Bone marrow (tissue), 2 donors: ENCODE results near the gene ATL2.
"Not testable (repeated sequence)": the region's sequence is repeated elsewhere in the genome, so short reads cannot be mapped to it uniquely, and the experiment has no call there.

Experiments
- DNase-seq, 2 donors: peaks; one replicate each; lab custom pipeline; 2025; lab: John Stamatoyannopoulos, UW

ATL2 gene

DNA sequence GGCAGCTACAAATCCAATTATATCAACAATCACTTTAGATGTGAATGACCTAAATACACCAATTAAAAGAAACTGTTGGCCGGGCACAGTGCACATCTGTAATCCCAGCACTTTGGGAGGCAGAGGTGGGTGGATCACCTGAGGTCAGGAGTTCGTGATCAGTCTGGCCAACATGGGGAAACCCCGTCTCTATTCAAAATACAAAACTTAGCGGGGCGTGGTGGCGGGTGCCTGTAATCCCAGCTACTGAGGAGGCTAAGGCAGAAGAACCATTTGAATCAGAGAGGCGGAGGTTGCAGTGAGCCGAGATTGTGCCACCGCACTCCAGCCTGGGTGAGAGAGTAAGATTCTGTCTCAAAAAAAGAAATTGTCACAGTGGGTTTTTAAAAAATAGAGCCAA is 49.5 kb downstream of the ATL2 start:
- no peak for DNase-seq

DNA sequence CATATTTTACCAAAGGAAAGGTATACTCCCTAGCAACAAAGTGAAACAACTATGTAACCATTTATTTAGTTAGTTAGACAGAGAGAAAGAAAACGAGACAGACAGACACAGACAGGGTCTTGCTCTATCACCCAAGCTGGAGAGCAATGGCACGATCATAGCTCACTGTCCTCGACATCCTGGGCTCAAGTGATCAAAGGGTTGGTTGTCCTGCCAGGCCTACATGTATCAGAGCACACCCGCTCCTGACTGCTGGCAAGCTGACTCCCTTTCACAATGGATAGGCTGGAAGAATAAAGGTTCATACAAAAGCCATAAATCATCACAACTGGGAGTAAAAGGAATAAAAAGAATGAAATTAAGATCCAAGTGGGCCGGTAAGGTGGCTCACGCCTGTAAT is 53.5 kb downstream of the ATL2 start:
- no peak for DNase-seq

DNA sequence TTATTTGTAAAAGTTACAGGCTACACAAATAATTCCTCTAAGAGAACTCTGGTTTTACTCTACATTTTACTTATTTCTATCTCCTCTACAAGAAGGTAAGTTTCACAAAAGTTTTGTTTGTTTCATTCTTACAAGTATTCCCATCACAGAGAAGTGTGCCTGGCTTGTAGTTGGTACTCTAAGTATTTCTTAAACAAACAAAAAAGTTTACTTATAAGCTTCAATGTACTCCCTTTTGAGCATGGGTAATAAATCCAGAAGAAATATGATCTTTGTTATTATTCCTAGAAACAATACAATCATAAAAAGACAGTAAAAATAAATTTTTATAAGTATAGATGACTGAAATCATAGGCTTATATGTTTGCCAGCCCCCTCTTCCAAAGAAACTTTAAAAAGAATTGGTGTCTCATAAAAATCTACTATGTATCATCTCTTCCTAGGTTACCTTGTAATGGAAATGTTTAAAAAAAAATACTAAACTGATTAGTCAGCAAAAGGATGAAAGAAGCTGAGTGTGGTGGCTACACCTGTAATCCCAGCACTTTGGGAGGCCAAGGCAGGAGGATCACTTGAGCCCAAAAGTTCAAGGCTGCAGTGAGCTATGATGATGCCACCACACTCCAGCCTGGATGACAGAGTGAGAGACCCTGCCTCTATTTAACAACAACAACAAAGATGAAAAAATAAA is 54.7 kb downstream of the ATL2 start:
- no peak for DNase-seq

DNA sequence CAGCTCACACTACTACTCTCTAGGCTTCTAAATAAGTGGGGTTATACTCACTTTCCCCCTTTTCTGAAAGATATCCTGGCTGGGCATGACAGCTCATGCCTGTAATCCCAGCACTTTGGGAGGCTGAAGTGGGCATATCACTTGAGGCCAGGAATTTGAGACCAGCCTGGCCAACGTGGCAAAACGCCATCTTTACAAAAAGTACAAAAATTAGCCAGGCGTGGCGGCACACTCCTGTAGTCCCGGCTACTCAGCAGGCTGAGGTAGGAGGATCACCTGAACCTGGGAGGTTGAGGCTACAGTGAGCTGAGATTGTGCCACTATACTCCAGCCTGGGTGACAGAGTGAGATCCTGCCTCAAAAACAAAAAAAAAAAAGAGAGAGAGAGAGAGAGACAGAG is 57.8 kb downstream of the ATL2 start:
- not testable (repeated sequence) for DNase-seq

DNA sequence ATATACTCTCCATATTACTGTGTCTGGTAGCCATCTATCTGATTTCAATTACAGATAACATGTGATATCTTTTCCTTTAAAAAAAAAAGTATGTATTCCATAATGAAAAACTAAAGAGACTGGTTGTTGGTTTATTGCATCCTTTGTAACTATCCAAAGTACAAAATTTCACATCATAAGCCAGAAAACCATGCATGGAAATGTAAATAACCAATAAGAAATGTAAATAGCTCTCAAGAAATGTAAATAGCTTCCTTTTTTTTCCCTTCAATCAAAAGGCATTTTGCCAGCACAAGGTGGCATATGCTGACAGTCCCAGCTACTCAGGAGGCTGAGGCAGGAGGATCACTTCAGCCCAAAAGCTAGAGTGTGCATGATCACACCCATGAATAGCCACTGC is 59.3 kb downstream of the ATL2 start:
- DNase-seq, result no peak

DNA sequence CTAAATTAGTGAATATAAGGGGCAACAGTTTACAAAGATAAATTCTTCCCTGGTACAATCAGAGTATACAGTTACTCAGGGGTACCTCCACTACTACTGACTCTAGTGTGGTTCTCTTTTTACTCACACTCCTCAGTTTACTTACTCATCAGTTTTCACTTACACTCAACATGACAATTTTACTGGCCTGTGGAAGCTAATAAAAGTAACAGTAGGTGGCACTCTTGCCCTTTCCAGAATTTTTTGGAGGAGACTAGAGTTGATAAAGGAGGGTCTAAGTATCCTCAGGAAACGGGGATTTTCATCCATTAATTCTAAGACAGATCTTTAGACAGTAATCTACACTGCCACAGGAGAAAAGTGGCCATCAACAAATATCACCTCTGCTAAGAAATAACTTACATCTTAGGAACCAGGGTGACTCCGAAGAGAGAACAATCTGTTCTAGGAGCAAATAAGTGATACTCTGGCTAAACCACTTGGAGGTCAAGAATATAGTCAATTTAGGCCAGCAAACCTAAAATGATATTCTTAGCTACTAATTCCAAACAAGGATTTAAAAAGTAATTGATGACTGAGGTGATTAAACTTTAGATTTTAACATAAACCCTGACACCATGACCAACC is 61.3 kb downstream of the ATL2 start:
- peak in 1 of 2 donors; percentile 34 for DNase-seq

DNA sequence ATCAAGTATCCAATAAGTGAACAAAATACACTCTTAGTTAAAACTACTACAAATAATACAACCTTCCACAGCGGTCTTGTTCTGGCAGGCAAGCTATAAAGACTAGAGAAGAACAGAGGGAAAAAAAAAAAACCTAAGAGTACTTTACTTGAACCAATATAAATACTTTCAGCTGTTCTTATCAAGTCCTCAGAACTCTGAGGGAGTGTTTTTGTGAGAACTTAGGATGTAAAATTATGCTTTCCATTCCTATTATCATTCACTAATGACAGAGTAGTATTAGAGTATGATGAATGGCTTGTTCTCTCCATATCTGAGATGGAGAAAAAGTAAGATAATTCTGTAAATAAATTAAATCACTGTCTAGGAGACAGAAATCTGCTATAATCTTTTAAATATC is 68.3 kb downstream of the ATL2 start:
- no peak for DNase-seq

DNA sequence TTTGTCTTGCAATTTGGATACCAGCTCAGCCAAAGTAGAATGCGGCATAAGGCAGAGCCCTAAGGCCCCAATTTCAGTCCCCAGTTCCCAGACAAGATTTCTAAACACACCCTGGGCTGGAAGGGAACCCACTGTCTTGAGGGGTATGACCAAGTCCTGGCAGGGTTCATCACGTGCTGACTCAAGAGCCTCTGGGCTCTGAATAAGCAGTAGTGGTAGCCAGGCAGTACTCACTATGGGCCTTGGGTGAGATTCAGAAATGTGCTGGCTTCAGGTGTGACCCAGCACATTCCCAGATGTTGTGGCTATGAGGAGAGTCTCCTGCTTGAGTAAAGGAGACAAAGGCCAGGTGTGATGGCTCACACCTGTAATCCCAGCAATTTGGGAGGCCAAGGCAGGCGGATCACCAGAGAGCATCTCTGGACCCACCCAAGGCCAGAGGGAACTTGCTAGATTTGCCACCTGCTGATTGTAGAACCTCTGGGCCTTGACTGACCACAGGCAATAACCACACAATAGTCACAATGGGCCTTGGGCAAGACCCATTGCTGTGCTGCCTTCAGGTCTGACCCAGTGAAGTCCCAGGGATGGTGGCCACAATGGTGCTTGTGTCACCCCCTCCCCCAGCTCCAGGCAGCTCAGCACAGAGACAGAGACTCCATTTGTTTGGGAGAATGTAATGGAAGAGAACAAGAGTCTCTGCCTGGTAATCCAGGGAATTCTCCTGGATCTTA is 74.9 kb downstream of the ATL2 start:
- DNase-seq, result no peak

DNA sequence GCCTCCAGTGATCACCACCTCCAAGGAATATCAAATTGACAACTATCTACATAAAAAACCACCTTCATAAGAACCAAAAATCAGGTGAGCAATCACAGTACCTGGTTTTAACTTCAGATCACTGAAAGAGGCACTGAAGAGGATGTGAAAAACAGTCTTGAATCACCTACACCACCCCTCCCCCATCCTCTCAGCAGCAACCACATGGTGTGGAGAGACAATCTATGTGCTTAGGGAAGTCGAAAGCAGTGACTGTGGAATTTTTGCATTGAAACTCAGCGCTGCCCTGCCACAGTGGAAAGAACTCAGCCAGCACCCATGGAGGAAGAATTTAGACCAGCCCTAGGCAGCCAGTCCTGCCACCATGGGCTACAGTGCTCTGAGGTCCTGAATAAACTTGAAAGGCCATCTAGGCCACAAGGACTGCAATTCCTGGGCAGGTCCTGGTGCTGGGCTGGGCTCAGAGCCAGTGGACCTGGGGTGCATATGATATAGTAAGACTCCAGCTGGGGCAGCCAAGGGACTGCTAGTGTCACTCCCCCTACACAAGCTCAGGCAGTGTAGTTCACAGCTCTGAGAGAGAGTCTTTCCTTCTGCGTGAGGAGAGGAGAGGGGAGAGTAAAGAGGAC is 75.6 kb downstream of the ATL2 start:
- no peak for DNase-seq

DNA sequence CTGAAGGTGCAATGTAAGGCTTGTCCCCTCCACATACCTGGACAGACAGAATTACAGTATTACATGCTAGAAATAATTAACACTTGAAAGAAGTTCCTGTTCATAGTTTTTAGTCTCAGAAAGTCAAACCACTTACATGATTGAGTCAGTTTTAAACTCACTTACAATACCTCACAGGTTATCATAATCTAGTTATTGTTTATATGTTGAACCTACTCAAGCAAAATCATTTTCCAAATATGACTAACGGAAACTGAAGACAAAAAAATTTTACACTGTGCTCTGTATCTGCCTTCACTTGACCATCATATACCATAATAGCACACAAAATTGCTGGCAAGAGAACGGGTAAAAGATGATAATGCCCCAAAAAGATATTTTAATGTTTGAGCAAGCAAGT is 78.5 kb downstream of the ATL2 start:
- no peak for DNase-seq

DNA sequence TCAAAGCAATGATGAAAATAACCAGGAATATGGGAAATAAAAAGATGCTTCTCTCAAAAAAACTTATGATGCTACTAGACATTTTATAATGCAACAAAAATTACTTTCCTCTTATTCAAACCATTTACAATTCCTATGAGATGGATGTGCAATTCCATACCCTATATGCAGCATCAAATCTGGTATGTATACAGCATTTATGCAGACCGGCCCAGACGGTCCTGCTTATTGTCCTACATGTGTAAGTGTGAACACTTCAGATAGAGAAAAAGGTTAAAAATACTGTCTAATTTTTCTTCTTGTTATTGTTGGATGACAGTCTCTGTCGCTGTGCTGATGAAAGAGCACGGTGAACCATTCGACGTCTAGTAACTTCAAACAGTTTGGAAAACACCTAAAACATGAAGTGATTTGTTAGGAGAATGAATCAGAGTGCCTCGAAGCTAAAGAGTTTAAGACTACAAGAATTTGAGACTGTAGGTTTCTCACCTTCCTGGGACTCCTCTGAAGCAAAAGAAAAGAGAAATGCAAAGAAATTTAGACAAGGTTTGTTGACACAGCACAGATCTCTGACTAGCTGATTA is 80.8 kb downstream of the ATL2 start:
- DNase-seq, result no peak

DNA sequence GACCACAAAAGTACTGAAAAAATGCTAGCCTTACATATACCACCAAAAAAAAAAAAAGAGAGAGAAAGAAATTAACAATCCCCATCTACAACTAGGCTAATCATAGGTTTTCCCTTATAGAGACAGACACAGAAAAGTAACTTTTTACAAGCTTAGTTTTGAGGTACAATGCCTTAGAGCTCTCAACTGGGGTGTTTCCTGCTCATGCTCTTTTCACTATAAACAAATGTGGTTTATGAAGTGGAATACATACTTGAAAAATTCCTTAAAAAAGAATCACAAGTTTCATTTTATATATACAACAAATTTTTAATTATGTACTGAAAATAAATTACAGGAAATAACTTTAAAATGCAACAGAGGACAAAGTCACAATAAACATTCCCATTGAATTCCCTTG is 82.5 kb downstream of the ATL2 start:
- DNase-seq, result no peak

DNA sequence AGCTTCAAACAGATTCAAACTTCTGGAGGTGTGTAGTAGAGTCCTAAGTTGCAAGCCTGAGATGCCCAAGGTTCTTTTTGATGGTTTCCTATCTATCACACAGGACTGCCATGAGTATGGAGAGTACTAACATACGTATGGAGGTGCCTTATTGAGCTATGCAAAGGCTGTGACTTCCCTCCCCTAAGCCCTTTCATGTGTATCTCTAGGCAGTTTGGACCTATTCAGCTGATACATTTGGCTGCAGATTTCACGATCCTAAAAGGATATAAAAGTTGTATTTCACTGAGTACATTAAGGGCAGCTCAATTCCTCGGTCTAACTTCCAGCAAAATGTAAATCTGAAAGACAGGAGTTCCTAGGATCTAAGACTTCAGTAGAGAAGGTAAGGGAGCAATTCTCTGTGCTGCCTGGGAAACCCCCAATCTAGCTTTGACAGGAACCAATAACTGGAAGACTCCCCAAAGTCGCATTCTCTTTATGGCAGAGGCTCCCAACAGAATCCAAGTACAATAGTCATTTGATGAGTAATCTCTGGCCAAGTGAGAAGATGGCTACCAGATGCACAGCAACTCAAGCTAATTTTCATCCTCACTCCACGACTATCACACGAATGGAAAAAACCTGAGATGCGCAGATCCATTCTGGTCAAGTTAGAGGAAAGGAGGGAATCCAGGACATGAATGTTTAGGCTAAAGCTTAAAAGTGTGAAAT is 83.8 kb downstream of the ATL2 start:
- no peak for DNase-seq

DNA sequence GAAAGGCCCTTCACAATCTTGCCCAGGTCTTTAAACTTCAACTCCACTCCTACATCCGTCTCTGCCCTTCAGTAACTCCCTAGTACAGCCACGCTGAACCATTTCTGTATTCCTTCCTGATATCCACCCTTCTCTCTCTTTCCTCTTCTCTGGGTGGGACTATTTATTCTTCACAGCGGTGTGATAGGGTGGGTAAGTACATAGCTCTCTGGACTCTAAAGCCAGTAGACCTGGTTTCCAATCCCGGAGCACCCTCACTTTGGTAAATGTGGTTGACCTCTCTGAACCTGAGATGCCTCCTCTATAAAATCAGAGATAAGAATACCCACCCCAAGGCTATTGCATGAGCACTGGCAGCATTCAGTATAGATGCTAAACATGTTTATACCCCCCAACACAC is 86.7 kb downstream of the ATL2 start:
- DNase-seq, result no peak

DNA sequence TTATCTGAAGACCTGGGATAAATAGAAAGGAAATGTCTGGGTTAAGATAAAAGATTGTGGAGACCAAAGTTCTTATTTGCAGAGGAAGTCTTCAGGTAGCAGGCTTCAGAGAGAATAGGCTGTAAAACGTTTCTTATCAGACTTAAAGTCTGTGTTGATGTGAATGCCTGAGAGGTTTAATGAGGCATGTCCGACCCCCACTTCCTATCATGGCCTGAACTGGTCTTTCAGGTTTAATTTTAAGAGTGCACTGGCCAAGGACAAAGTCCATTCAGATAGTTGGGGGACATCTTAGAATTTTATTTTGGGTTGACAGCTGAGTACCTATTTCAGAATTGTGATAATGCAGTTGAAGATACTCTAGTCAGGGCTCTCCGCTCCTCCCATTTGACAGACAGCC is 92.1 kb downstream of the ATL2 start:
- DNase-seq, result no peak

DNA sequence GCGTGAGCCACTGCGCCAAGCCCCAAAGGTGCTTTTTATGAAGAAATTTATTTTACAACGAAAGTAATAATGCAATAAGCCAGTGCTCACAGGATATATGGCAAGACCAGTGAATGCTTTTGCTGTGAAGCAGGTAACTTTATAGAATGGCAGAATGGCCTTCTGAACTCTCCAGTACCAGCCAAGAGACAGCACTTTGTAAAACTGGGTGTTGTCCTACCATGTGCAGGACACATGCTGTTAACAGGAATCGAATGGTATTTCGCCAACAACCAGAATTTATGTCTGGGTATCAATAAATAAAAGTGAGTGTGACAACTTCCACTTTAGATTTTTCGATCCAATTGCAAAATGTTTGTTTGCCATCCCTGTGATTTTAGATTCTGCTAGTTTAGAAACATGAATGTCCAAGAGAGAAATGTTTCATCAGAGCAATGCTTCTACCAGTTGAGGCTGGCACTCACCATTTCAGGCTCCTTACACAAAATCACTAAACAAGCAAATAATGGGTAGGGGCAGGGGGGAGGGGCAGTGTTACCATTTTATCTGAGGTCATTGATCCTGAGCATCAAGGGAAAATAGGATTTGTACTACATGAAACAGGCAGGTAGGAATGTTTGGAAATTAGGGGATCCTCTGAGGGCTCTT is 95.9 kb downstream of the ATL2 start:
- no peak for DNase-seq

DNA sequence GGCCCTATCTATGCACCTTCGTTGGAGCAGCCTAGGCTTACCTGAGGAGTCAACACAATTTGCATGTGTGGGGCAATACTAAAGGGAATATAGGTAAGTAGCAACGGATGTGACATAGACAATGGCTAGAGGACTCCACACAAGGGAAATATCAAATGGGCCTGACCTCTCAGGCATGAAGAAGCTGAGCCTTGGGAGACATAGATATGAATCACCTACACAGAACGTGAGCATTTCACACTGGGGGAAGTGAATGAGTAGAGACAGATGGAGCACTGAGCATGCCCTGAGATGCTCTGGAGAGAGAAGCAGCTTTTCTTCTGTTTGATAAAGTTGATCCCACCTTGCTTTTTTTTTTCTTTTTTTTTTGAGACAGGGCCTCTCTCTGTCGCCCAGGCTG is 97.9 kb downstream of the ATL2 start:
- no peak for DNase-seq

DNA sequence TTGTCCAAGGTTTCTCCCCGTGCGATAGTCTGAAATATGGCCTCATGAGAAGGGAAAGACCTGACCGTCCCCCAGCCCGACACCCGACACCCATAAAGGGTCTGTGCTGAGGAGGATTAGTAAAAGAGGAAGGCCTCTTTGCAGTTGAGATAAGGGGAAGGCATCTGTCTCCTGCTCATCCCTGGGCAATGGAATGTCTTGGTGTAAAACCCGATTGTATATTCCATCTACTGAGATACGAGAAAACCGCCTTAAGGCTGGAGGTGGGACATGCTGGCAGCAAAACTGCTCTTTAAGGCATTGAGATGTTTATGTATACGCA is 99.0 kb downstream of the ATL2 start:
- not testable (repeated sequence) for DNase-seq

DNA sequence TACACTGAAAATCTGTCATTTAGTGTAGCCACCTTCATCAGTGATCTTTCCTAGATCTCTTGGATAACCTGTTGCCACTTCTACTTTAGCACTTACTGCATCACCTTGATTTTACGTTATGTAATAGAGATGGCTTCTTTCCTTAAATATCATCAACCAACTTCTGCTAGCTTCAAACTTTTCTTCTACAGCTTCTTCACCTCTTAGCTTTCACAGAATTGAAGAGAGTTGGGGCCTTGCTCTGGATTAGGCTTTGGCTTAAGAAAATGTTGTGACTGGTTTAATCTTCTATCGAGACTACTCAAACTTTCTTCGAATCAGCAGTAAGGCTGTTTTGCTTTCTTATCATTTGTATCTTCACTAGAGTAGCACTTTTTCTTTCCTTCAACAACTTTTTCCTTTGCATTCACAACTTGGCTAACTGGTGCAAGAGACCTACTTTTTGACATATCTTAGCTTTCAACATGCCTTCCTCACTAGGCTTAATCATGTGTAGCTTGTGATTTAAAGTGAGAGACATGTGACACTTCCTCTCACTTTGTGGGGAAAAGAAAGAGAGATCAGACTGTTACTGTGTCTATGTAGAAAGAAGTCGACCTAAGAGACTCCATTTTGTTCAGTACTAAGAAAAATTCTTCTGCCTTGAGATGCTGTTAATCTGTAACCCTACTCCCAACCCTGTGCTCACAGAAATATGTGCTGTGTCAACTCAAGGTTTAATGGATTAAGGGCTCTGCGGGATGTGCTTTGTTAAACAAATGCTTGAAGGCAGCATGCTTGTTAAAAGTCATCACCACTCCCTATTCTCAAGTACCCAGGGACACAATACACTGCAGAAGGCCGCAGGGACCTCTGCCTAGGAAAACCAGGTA is 99.6 kb downstream of the ATL2 start:
- no peak for DNase-seq
